OCI-LY3 (cell line): ENCODE data around the gene B3GNT4.

Experiments used
- EZH2phosphoT487 ChIP-seq: fragments of 200-600 bp; shearing (Covaris generic); IDR thresholded peaks from 2 replicates; pipeline ENCODE4 v1.6.1; 2018; ENCODE audit warnings: antibody characterized with exemption, mixed run types, low read depth
- TF ChIP-seq, protein P1 (sequence below): fragments of 200-600, 300-600 bp; sonication (generic); IDR thresholded peaks from 2 replicates; pipeline ENCODE4 v1.5.1; 2014; ENCODE audit warnings: antibody characterized with exemption, low read length, low read depth

GRCh38 chr12:122161682-122162081 is 41.8 kb upstream of the B3GNT4 start:
- TF ChIP-seq, protein P1, sequence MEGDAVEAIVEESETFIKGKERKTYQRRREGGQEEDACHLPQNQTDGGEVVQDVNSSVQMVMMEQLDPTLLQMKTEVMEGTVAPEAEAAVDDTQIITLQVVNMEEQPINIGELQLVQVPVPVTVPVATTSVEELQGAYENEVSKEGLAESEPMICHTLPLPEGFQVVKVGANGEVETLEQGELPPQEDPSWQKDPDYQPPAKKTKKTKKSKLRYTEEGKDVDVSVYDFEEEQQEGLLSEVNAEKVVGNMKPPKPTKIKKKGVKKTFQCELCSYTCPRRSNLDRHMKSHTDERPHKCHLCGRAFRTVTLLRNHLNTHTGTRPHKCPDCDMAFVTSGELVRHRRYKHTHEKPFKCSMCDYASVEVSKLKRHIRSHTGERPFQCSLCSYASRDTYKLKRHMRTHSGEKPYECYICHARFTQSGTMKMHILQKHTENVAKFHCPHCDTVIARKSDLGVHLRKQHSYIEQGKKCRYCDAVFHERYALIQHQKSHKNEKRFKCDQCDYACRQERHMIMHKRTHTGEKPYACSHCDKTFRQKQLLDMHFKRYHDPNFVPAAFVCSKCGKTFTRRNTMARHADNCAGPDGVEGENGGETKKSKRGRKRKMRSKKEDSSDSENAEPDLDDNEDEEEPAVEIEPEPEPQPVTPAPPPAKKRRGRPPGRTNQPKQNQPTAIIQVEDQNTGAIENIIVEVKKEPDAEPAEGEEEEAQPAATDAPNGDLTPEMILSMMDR, result no peak
- no peak for TF ChIP-seq EZH2phosphoT487
